PFSK-1 (cell line): ENCODE data around the gene CCDC85B.

Source experiments
- POLR2AphosphoS5 ChIP-seq: IDR thresholded peaks from 2 replicates; pipeline ENCODE4 v1.6.1; 2012; ENCODE audit warnings: low read depth, mild to moderate bottlenecking, control low read depth, low read length, moderate library complexity
- TF ChIP-seq, protein P1 (sequence below), 2 experiments: IDR thresholded peaks; 2 replicates each; pipeline versions ENCODE4 v1.6.1 to v1.8.0; 2011 to 2012; ENCODE audit warnings: low read depth in 2 of 2, low read length in 2 of 2, control low read depth in 1 of 2, inconsistent platforms in 1 of 2, mild to moderate bottlenecking in 1 of 2, moderate library complexity in 1 of 2; ENCODE audit not compliant: insufficient read depth in 1 of 2

- TF ChIP-seq POLR2AphosphoS5 = no peak
- TF ChIP-seq, protein P1, sequence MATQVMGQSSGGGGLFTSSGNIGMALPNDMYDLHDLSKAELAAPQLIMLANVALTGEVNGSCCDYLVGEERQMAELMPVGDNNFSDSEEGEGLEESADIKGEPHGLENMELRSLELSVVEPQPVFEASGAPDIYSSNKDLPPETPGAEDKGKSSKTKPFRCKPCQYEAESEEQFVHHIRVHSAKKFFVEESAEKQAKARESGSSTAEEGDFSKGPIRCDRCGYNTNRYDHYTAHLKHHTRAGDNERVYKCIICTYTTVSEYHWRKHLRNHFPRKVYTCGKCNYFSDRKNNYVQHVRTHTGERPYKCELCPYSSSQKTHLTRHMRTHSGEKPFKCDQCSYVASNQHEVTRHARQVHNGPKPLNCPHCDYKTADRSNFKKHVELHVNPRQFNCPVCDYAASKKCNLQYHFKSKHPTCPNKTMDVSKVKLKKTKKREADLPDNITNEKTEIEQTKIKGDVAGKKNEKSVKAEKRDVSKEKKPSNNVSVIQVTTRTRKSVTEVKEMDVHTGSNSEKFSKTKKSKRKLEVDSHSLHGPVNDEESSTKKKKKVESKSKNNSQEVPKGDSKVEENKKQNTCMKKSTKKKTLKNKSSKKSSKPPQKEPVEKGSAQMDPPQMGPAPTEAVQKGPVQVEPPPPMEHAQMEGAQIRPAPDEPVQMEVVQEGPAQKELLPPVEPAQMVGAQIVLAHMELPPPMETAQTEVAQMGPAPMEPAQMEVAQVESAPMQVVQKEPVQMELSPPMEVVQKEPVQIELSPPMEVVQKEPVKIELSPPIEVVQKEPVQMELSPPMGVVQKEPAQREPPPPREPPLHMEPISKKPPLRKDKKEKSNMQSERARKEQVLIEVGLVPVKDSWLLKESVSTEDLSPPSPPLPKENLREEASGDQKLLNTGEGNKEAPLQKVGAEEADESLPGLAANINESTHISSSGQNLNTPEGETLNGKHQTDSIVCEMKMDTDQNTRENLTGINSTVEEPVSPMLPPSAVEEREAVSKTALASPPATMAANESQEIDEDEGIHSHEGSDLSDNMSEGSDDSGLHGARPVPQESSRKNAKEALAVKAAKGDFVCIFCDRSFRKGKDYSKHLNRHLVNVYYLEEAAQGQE (IDR thresholded peaks at IDR 0.05; ENCODE audit: insufficient read depth in 1 of 2, low read depth in 2 of 2, low read length in 2 of 2) = no peak
Observed at GRCh38 chr11:65932558-65932919, 42.1 kb downstream of the CCDC85B start.
